Glutamatergic neuron (in vitro differentiated cells): ENCODE data around the gene ZNF618. TPM values are rescaled to one million over a fixed set of nuclear protein-coding genes. Genes with fewer than 3 reads are reported as not detected.

ENCODE experiments used
- DNase-seq: peaks from one replicate; pipeline ENCODE4 v3.0.0; 2022
- H3K27ac Mint-ChIP-seq: one replicate; pipeline ENCODE4 v1.8.0; 2020; ENCODE audit warnings: mild to moderate bottlenecking, mixed read lengths, inconsistent platforms; ENCODE audit not compliant: unreplicated experiment
- H3K27me3 Mint-ChIP-seq: one replicate; pipeline ENCODE4 v1.8.0; 2020; ENCODE audit warnings: mild to moderate bottlenecking, moderate library complexity, mixed read lengths, inconsistent platforms; ENCODE audit not compliant: unreplicated experiment
- H3K36me3 Mint-ChIP-seq: one replicate; pipeline ENCODE4 v1.8.0; 2020; ENCODE audit warnings: mild to moderate bottlenecking, mixed read lengths, inconsistent platforms; ENCODE audit not compliant: unreplicated experiment
- H3K4me1 Mint-ChIP-seq: one replicate; pipeline ENCODE4 v1.8.0; 2020; ENCODE audit warnings: mild to moderate bottlenecking, low read depth, mixed read lengths, inconsistent platforms; ENCODE audit not compliant: unreplicated experiment
- H3K4me3 Mint-ChIP-seq: one replicate; pipeline ENCODE4 v1.8.0; 2020; ENCODE audit warnings: mild to moderate bottlenecking, mixed read lengths, inconsistent platforms; ENCODE audit not compliant: unreplicated experiment
- H3K9me3 Mint-ChIP-seq: one replicate; pipeline ENCODE4 v1.8.0; 2020; ENCODE audit warnings: mild to moderate bottlenecking, moderate library complexity, mixed read lengths, inconsistent platforms; ENCODE audit not compliant: unreplicated experiment
- total RNA-seq: library from RNA; stranded (reverse); fragmentation: NEBNext Ultra II Directional; extraction: Animal tissue kit (Norgen Biotek cat#: 25700); gene quantifications from one replicate; pipeline ENCODE4 v1.2.1, GENCODE V29; 2021; ENCODE audit not compliant: unreplicated experiment
- TF ChIP-seq, protein P1 (sequence below): fragments of 200-600 bp; sonication (generic); IDR thresholded peaks from one replicate; pipeline ENCODE4 v1.5.0; 2021; ENCODE audit not compliant: partially characterized antibody, unreplicated experiment

ZNF618 gene
- total RNA-seq, 1 donor from 2014 or later = 114 TPM

DNA sequence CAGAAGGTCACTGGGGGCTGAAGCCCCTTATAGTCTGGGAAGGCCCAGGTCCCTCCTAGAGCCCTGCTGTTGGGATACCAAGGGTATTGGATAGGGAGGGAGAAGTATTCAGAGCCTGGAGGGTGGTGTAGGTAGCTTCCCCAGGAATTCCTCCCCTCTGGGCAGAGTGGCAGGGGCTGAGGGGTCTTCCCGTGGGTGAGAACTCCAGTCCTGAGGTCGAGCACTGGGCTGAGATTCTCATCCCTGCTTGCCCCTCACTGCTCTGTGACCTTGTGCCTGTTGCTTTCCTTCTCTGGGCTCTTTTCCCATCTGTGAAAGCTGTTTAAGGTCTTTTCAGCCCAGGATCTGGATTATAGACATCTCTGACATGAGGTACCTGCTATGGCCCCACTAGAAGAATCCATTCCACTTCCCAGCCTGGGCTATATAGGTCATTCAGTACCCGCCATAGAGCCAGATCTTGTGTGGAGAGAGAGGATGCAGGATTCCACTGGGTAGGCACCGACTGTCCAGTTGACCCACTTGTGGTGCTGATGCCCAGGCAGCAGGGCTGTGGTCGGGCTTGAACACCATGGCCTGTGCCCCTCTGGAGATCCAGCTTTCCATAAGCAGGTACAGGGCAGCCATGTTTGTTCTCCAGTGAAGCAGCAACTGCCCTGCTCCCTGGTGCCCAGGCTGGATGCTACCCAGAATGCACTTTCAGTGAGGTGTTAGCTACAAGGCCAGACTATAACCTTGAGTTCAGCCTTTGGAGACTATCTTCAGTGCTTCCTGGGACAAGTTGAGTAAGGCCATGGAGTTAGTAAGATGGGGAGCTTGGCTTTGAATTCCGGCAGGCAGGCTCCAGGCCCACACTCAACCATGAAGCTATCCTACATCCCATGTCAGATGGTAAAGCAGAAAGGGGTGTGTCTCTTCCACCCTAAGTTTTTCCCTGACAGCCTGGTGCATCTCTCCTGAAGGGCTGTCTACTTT, 141.9 kb downstream of the ZNF618 start:
- H3K9me3 Mint-ChIP-seq = peaks cover 4% of the 10 kb centered on the region
- H3K36me3 Mint-ChIP-seq = peaks cover 25% of the 10 kb centered on the region
- no peak overlapping the region for H3K4me3 Mint-ChIP-seq
- H3K27ac Mint-ChIP-seq = no peak overlapping the region
- H3K4me1 Mint-ChIP-seq = peaks cover 19% of the 10 kb centered on the region
- H3K27me3 Mint-ChIP-seq = peaks cover 6% of the 10 kb centered on the region
- DNase-seq = no peak
- TF ChIP-seq, protein P1, sequence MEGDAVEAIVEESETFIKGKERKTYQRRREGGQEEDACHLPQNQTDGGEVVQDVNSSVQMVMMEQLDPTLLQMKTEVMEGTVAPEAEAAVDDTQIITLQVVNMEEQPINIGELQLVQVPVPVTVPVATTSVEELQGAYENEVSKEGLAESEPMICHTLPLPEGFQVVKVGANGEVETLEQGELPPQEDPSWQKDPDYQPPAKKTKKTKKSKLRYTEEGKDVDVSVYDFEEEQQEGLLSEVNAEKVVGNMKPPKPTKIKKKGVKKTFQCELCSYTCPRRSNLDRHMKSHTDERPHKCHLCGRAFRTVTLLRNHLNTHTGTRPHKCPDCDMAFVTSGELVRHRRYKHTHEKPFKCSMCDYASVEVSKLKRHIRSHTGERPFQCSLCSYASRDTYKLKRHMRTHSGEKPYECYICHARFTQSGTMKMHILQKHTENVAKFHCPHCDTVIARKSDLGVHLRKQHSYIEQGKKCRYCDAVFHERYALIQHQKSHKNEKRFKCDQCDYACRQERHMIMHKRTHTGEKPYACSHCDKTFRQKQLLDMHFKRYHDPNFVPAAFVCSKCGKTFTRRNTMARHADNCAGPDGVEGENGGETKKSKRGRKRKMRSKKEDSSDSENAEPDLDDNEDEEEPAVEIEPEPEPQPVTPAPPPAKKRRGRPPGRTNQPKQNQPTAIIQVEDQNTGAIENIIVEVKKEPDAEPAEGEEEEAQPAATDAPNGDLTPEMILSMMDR = no peak

DNA sequence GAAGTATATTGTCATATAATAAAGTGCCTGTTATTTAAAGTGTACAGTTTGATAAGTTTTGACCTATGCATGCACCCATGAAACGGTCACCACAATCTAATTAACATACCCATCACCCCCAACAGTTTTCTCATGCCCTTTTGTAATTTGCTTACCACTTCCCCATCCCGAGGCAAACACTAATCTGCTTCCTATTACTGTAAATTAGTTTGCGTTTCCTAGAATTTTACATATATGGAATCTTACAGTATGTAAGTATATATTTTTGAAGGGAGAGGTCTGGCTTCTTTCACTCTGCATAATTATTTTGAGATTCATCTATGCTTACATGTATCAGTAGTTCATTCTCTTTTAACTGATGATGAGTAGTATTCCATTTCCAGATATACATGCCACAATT, 145.5 kb downstream of the ZNF618 start:
- TF ChIP-seq, protein P1 = no peak
- peaks cover 11% of the 10 kb centered on the region for H3K9me3 Mint-ChIP-seq
- H3K27me3 Mint-ChIP-seq = peaks cover 2% of the 10 kb centered on the region
- no peak overlapping the region for H3K4me3 Mint-ChIP-seq
- no peak overlapping the region for H3K27ac Mint-ChIP-seq
- H3K4me1 Mint-ChIP-seq = peaks cover 4% of the 10 kb centered on the region
- no peak for DNase-seq
- H3K36me3 Mint-ChIP-seq = peaks cover 47% of the 10 kb centered on the region

DNA sequence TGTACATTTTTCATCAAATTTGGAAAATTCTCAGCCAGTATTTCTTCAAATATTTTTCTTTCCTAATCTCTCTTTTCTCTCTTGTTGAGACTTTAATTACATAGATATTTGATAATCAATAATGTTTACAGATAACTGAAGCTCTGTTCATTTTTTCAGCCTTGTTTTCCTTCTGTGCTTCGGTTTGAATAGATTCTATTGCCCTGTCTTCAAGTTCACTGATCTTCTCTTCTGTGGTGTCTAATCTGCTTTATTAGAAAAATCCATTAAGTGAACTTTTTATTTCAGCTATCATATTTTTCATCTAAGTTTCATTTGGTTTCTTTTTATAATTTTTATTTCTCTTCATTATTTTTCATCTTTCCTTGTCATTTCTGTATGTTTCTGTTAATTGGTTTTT, 147.9 kb downstream of the ZNF618 start:
- TF ChIP-seq, protein P1 = no peak
- Mint-ChIP-seq H3K9me3 (peaks cover 13% of the 10 kb centered on the region), H3K27ac (no peak overlapping the region), H3K4me3 (no peak overlapping the region), H3K27me3 (no peaks in the 10 kb centered on the region), H3K4me1 (peaks cover 3% of the 10 kb centered on the region), H3K36me3 (peaks cover 47% of the 10 kb centered on the region)
- no peak for DNase-seq

- H3K27me3 Mint-ChIP-seq = no peaks in the 10 kb centered on the region
- DNase-seq = no peak
- TF ChIP-seq, protein P1 = no peak
- no peak overlapping the region for H3K4me3 Mint-ChIP-seq
- H3K27ac Mint-ChIP-seq = no peak overlapping the region
- peaks cover 15% of the 10 kb centered on the region for H3K9me3 Mint-ChIP-seq
- peaks cover 37% of the 10 kb centered on the region for H3K36me3 Mint-ChIP-seq
- peaks cover 3% of the 10 kb centered on the region for H3K4me1 Mint-ChIP-seq
These were observed 149.2 kb downstream of the ZNF618 start for GRCh38 chr9:114025196-114025753.

DNA sequence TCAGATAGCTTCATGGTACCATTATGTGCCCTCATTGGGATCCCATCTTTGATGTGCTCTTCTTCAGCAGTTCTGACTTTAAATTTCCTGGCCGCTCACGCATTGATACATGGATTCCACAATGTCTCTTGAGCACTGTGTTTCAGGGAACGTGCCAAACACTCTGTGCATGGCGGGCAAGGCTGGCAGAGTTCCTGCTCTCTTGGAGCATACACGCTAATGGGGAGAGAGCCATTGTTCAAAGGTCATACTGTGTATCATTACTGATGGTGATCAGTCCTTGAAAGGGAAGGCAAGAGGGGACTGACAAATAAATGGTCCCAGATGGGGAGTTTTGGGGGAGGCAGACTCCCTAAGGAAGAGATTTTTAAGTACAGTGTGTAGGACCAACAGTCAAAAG, 149.7 kb downstream of the ZNF618 start:
- peaks cover 3% of the 10 kb centered on the region for H3K27me3 Mint-ChIP-seq
- H3K36me3 Mint-ChIP-seq = peaks cover 37% of the 10 kb centered on the region
- DNase-seq = no peak
- H3K4me1 Mint-ChIP-seq = peaks cover 3% of the 10 kb centered on the region
- H3K4me3 Mint-ChIP-seq = no peak overlapping the region
- TF ChIP-seq, protein P1 = no peak
- H3K27ac Mint-ChIP-seq = peak overlapping the region; percentile 29
- H3K9me3 Mint-ChIP-seq = peaks cover 15% of the 10 kb centered on the region
